B cell (primary cell): Measurements from ENCODE around the gene ITGB6.

ENCODE experiments used
- EZH2 ChIP-seq: IDR thresholded peaks from 2 replicates; pipeline ENCODE4 v1.6.1; 2012; ENCODE audit warnings: borderline replicate concordance, low read depth, mild to moderate bottlenecking, moderate library complexity, low read length; ENCODE audit not compliant: insufficient read depth, poor library complexity, severe bottlenecking
- TF ChIP-seq, protein P1 (sequence below): fragments of 200-600 bp; IDR thresholded peaks from one replicate; pipeline ENCODE4 v1.8.0; 2022; ENCODE audit warnings: antibody characterized with exemption, mild to moderate bottlenecking

DNA sequence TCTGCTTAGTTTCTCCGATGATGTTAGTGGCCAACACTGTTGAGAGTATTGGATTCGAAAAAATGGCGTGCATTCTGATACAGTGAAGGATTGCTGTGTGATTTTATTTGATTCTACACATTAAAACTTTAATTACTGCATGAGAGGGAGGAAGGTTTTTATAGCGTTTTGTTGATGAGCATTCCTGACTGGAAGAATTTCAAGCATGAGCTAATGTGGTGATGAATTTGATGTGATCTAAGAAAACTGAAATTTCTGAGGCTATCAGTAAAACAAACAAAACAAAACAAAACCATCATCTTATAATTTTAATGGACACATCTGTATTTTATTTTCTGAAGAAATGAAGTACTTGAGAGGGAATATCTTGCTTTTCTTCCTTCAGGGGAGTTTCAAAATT lies 59.6 kb downstream of the ITGB6 start:
- TF ChIP-seq, protein P1, sequence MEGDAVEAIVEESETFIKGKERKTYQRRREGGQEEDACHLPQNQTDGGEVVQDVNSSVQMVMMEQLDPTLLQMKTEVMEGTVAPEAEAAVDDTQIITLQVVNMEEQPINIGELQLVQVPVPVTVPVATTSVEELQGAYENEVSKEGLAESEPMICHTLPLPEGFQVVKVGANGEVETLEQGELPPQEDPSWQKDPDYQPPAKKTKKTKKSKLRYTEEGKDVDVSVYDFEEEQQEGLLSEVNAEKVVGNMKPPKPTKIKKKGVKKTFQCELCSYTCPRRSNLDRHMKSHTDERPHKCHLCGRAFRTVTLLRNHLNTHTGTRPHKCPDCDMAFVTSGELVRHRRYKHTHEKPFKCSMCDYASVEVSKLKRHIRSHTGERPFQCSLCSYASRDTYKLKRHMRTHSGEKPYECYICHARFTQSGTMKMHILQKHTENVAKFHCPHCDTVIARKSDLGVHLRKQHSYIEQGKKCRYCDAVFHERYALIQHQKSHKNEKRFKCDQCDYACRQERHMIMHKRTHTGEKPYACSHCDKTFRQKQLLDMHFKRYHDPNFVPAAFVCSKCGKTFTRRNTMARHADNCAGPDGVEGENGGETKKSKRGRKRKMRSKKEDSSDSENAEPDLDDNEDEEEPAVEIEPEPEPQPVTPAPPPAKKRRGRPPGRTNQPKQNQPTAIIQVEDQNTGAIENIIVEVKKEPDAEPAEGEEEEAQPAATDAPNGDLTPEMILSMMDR = no peak
- TF ChIP-seq EZH2 = no peak
